GM18858 (cell line): ENCODE measurements around the gene ECI1.
"Not testable (repeated sequence)": the region's sequence is repeated elsewhere in the genome, so short reads cannot be mapped to it uniquely, and the experiment has no call there.

Experiments
- ATAC-seq: cut with Tn5 transposase; IDR thresholded peaks from one replicate; pipeline ENCODE4 v1.9.1; 2021; ENCODE audit not compliant: unreplicated experiment

ECI1 gene

GRCh38 chr16:2257726-2258125 lies 6.3 kb upstream of the ECI1 start:
- no peak for ATAC-seq

- no peak for ATAC-seq
These were observed 5.2 kb upstream of the ECI1 start for GRCh38 chr16:2256531-2257140.

DNA sequence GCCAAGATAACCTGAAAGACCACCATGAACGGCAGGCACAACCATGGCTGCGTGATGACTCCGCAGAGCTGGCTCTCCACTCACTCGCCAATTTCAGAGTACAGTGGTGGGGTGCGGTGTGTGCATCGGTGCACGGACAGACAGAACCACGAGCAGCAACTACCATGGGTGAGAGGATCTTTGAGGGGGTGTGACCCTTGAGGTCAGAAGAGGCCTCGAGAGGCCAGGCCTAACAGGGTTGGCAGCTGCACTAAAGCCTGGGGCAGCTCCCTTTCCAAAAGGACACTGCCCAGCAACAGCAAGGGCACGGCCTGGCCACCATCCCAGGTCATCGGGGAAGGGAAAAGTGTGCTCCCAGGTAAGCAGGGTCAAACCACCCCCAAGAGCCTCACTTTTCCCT lies 1.9 kb upstream of the ECI1 start:
- ATAC-seq, result no peak

DNA sequence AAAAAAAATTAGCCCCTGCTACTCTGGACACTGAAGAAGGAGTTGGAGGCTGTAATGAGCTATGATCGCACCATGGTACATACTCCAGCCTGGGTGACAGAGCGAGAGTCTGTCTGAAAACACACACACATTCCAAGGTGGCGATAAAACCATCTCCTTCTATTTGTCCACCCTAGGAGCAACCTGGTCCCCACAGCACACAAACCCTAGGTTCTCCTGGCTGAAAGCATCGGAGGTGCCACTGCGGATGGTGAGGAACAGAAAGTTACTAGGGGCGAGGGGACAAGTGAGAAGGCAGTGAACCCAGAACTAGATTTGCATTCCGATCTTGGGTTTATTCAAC lies 1.4 kb upstream of the ECI1 start:
- ATAC-seq, result no peak

- peak; percentile 2 for ATAC-seq
These were observed 613 bp downstream of the ECI1 start for GRCh38 chr16:2250652-2251295.

DNA sequence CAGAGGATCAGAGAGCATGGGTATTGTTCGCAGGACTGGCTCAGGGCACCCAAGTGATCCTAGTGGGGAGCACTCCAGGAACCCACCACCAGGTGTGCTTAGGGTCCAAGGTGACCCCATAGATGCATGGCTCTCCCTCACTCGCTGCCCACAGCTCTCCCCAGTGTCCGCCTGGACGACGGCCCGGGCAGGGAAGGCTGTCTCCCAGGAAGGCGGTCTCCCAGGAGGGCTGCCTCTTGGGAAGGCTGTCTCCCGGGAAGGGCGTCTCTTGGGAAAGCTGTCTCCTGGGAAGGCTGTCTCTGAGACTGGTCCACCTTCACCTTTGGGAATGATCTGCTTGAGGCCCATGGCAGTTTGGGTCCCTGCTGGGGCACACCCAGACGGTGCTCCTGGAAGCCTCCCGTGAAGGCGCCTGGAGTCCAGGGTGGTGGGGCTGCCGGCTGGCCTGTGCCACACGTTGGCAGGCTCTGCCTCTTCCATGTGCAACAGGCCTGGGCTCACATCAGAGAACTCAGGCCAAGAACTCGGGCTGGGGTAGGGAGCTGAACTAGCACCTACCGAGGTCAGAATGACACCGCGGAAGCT lies 5.0 kb downstream of the ECI1 start:
- no peak for ATAC-seq

DNA sequence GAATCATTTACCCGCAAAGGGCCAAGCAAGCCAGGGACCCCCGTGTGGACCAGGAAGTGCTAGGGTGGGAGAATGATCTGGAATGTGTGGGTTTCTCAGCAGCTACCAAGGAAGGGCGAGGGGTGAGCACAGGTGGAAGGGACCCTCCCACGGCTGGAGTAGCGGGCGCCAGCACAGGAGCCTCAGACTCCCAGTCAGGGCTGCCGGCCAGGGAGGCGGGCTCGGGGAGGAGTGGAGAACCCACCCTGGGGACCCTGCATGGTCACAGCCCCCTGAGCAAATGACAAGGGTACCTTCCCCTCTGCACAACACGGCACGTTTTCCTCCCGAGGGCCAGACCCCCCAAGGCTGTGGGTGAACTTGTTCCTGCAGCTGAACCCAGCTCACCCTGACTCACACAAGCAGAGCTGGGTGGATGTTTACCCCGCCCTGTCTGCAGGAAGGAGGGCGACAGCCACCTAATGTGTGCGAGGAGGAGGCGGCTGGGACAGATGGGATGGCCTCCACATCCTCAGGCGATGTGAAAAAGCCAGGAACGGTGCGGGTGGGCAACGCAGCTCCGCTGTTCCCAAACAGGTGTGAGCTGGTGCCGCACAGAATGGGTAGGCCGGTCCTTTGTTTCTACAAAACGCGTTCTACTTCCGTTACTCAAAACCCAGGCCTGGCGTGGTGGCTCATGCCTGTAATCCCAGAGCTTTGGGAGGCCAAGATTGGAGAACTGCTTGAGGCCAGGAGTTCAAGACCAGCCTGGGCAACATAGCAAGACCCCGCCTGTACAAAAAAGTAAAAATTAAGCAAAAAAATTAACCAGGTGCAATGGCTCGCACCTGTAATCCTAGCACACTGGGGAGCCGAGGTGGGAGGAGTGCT lies 6.2 kb downstream of the ECI1 start:
- no peak for ATAC-seq

DNA sequence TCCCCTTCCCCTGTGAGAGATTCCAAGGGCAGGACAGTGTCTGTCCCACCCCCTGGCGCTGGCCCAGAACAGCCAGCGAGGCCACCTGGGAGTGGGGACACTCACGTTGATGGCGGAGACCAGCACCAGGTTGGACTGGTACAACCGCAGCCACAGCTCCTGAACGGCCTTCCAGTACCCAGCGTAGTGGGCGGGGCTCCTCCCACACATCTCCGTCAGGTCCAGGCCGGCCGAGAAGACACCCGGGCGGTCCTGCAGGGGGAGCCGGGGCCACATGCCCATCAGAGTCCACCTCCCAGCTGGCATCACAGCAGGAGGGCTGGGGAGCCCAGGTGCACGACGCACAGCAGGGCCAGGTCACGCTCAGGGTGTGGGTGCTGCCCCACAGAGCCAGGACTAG lies 7.1 kb downstream of the ECI1 start:
- ATAC-seq, result no peak

DNA sequence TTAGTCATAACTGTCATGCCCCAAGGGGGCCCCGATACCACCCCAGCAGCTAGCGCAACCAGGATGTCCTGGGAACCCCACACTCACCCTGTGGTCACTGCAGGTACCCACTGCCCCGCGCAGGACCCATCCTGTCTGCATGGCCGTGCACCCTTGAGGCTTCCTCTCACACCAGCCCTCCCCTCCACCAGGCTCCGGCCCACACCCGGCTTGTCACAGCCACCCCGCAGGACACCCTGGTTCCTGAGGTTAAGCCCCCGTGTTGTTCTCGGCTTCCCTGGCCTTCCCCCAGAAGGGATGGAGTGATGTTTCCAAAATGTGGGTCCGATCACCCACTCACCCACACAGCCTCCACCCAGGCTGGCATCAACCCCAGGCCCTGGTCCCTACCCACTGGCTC lies 7.6 kb downstream of the ECI1 start:
- ATAC-seq, result no peak

- ATAC-seq, result no peak
These were observed 8.3 kb downstream of the ECI1 start for GRCh38 chr16:2243031-2243528.

GRCh38 chr16:2242598-2242997 lies 8.8 kb downstream of the ECI1 start:
- no peak for ATAC-seq

- ATAC-seq, result not testable (repeated sequence)
These were observed 11.1 kb downstream of the ECI1 start for GRCh38 chr16:2240331-2240730.

DNA sequence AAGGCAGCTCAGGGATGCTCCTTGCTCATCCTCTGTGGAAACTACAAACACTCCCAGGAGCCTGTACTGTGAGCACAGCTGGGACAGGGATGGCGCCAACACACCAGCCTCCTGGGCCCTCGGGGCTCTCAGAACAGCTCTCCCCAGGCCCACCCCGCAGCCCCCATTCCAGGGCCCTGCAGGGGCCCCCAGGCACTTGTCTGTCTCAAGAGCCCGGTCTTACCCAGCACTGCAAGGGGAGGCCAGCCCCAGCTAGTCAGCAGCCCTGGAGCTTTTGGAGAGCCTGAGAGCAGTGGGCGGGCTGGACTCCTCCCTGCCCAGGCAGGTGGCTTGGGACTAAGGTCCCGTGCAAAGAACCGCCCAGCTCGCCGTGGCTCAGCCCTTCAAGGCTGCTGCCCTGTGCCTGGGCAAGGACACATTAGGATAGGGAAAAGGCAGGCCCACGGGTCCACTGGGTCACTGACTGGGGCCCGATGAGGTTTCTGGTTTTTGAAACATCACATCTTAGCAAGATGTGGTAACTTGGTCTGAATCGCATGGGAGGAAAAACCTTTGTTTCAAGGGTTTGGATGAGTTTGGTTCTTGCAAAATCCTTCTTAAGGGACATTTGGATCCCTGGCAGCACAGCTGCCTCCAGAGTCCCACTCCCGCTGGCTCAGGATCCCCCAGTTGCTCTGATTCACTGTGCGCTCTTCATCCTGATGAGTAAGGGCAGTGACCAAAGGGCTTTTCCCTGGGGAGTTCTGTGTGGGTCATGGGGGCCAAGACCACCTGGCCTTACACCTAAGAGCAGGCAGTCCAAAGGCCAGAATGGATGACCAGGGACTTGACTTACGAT lies 12.3 kb downstream of the ECI1 start:
- no peak for ATAC-seq

- no peak for ATAC-seq
These were observed 13.1 kb downstream of the ECI1 start for GRCh38 chr16:2238150-2238837.

GRCh38 chr16:2237493-2238149 lies 13.8 kb downstream of the ECI1 start:
- ATAC-seq, result no peak

GRCh38 chr16:2237102-2237482 lies 14.3 kb downstream of the ECI1 start:
- no peak for ATAC-seq

GRCh38 chr16:2236337-2237101 lies 14.9 kb downstream of the ECI1 start, which contains the start of gene DNASE1L2:
Gene DNASE1L2, plus strand, starts transcription at chr16:2236444. Its CDS starts 373 bp downstream, at chr16:2236817.
- no peak for ATAC-seq

- ATAC-seq, result no peak
These were observed 15.6 kb downstream of the ECI1 start for GRCh38 chr16:2235695-2236336.
